DMS53 treated with DMSO at 0.1 percent for 48 hours (cell line): Measurements from ENCODE around the gene SLC5A1.
"Not testable (repeated sequence)": the region's sequence is repeated elsewhere in the genome, so short reads cannot be mapped to it uniquely, and the experiment has no call there.

Source experiments
- DNase-seq: peaks from one replicate; lab custom pipeline; 2025; ENCODE audit not compliant: unreplicated experiment; lab: John Stamatoyannopoulos, UW

The SLC5A1 gene

DNA sequence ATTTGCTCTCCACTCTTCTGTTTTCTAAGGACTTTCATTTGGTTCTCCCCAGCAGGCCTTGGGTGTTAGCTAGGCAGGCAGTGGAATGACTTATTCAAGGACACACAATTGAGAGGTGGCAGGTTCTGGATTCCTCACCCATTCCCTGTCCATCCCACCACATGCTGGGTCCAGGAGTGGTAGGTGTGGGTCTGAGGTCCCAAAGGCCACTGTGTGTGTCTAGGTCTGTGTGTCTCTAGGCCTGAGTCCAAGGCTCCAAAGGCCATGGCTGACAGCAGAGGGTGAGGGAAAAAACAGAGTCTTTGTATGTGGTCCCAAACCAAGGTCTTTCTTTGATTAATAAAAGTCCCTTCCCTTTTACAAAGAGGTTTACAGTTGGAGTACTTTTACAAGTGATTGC, 40.8 kb downstream of the SLC5A1 start:
- DNase-seq, result no peak

- no peak for DNase-seq
These were observed 45.0 kb downstream of the SLC5A1 start for GRCh38 chr22:32088084-32088483.

GRCh38 chr22:32097018-32097417, 54.0 kb downstream of the SLC5A1 start:
- no peak for DNase-seq

GRCh38 chr22:32097881-32098499, 54.9 kb downstream of the SLC5A1 start:
- DNase-seq, result no peak

GRCh38 chr22:32100711-32101110, 57.6 kb downstream of the SLC5A1 start:
- no peak for DNase-seq

DNA sequence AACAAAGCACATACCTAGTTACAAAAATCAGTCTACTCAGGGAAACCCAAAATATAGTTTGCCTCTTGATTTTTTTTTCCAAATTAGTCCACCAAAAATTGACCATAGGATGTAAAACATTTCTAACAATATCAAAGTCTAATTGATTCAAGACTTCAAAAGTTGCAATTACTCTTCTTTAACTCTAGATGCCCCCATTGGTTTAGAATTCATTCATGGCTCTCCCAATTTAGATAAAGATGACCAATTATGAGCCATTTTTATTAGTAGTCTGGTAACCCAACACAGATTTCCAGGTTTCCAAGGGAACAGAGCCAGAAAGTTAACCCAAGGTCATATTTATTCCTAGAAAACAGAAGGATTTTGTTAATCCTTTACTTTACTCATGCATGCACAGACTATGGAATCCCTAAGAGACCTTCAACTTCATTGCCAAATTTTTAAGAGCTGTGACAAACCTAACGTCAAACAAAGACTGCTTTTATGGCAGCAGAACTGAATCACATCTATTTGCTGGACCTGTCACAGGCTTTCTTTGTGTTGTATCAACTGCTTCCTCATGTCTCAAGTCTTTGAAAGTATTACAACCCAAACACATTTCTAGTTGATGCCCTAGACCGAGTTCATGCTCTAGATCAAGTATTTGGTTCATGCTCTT, 60.7 kb downstream of the SLC5A1 start:
- DNase-seq, result no peak

DNA sequence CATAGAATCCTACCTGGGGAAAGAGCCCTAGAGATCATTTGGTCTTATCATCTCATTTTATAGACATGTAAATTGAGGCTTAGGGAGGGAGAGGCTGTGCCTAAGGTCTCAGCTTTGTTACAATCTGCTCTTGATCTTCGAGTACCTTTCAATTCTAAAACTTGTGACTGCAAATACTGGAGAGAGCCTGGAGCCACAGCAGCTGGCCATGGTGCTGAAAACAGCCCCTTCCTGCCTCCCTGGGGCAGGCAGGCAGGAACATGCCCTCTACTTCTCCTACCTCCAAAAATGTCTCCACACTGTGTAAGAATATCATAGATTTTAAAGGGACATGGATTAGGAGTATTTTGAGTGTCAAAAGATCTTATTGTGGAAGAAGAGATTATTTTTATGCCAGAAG, 63.9 kb downstream of the SLC5A1 start:
- DNase-seq, result no peak

DNA sequence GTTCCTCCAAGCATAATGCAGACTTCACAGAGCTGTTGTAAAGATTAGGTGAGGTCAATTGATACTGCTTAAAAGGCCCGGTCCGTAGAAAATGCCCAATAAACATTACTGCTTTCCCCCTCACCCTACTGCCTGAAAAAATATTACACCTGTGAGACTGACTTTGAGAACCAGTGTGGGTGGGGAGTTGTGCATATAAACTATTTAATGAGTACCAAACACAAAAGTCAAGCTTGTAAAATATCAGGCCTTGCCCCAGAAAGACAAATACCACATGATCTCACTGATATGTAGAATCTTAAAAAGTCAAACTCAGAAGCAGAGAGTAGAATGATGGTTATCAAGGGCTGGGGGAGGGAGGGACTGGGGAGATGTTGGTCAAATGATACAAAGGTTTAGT, 69.3 kb downstream of the SLC5A1 start:
- no peak for DNase-seq

- no peak for DNase-seq
These were observed 76.6 kb downstream of the SLC5A1 start for GRCh38 chr22:32119568-32120235.

GRCh38 chr22:32120603-32121002, 77.5 kb downstream of the SLC5A1 start:
- no peak for DNase-seq

DNA sequence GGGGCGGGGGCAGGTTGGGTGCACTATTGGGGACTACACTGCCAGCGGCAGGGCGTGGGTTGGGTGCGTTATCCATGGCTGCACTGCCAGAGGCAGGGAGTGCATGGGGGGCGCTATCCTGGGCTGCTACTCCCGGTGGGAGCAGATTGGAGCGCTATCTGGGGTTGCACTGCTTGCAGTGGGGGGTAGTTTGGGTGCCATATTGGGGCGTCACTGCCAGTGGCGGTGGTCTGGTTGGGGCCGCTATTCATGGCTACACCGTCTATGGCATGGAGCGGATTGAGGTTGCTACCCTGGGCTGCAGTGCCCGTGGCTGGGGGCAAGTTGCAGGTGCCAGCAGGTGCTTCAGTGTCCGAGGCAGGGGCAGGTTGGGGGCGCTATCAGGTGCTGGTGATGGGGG, 79.8 kb downstream of the SLC5A1 start:
- DNase-seq, result no peak

- DNase-seq, result no peak
These were observed 80.6 kb downstream of the SLC5A1 start for GRCh38 chr22:32123657-32124056.

GRCh38 chr22:32127904-32128303, 84.8 kb downstream of the SLC5A1 start:
- DNase-seq, result no peak

DNA sequence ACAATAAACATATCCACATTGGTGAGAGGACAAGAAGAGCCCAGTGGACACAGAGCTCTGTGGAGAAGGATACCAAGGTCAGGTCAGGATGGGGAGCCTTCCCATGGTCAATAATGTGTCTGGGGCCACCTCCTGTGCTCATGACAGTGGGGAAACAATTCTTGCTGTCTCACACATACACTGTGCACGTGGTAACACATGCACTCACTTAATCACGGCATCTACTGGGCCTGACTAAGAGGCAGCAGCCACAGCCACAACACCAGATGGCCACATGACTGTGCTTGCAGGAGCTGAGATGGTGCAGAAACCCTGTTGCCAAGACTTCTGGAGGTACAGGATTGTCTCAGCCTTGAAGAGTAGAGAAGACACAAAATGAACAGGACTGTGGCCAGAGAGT, 87.4 kb downstream of the SLC5A1 start:
- no peak for DNase-seq

- DNase-seq, result no peak
These were observed 89.1 kb downstream of the SLC5A1 start for GRCh38 chr22:32132126-32132525.

- no peak for DNase-seq
These were observed 89.7 kb downstream of the SLC5A1 start for GRCh38 chr22:32132783-32133182.

DNA sequence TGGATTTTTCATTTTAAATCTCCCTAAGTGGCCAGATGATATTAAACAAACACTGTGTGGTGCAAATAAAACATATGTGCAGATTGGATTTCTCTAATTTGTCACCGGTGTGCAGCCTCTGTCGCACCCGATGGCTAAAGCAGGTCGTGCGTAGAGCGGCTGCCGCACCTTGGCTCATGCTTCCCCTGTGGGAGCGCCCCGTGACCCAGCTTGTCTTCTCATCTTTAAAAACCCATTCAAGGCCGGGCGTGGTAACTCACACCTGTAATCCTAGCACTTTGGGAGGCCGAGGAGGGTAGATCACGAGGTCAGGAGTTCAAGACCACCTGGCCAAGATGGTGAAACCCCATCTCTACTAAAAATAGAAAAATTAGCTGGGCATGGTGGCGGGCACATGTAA, 91.7 kb downstream of the SLC5A1 start:
- not testable (repeated sequence) for DNase-seq

- not testable (repeated sequence) for DNase-seq
These were observed 92.9 kb downstream of the SLC5A1 start for GRCh38 chr22:32135958-32136357.

DNA sequence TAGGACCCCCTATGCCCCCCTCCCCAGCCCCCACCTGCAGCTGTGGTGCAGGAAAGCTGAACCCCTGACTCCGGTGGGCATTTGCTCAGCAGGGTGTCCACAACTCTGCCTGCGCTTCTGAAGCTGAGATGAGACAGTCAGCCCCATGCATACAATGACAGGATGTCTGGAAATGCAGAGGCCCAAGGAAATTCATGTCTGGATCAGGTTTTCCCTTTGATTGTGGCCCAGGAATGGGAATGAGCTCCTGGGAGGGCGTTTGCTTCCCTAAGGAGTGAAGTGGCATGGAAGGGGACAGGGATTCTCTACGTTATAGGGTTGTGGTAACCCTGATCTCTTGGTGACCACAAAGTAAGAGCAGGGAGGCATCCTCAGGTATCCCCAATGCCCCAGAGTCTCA, 93.8 kb downstream of the SLC5A1 start:
- DNase-seq, result not testable (repeated sequence)

GRCh38 chr22:32137731-32138324, 94.8 kb downstream of the SLC5A1 start:
- not testable (repeated sequence) for DNase-seq

DNA sequence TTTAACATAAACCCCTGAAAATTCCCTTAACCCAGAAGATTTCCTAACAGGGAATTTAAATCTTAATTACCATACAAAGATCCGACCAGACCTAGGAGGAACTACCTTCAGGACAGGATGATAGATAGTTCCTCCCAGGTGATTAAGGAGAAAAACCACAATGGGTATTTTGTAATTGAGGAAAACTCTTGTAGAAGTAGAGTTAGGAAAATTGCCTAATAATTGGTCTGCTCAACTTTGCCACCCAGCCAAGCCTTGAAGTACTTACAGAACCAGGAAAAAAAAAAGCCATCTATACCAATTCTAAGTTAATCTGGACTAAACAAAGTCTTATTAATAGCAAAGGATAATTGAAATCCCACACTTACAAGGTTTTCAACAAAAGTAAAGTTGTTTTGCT, 95.5 kb downstream of the SLC5A1 start:
- DNase-seq, result not testable (repeated sequence)

DNA sequence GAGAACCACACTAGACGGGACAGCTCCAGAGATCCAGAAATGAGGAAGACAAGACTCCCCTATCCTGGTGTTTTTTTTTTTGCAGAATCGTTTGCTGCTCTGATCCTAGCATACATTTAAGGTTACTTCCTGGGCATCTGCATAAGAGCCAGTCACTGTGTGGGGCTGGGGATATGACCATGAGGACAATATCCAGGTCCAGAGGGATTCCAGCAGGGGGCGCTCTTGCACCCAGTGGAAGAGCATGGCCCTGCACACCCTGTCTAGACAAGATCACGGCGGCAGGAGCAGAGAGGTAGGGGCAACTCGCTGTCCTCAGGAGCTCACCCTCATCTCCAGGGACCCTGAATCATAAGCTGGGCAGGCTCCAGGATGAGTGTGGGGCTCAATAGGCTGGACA, 97.6 kb downstream of the SLC5A1 start:
- DNase-seq, result not testable (repeated sequence)
